ENCODE measurements around the gene ZNF217. TPM values are rescaled to one million over a fixed set of nuclear protein-coding genes. Genes with fewer than 3 reads are reported as not detected.
"Not testable (repeated sequence)": the region's sequence is repeated elsewhere in the genome, so short reads cannot be mapped to it uniquely, and the experiment has no call there.

ZNF217 gene
- total RNA-seq, 1 experiment from 2014 or later = 14.1 TPM

GRCh38 chr20:53627001-53627400 lies 33.4 kb upstream of the ZNF217 start:
- H3K4me3 ChIP-seq; H3K36me3 ChIP-seq; H3K27ac ChIP-seq; H3K9me3 ChIP-seq (replicated peaks); H3K27me3 ChIP-seq (replicated peaks); DNase-seq (ENCODE audit: low read depth in 1 of 2, low spot score in 2 of 2): not testable (repeated sequence)
- H3K4me1 ChIP-seq (replicated peaks) = peaks cover 23% of the 10 kb centered on the region

DNA sequence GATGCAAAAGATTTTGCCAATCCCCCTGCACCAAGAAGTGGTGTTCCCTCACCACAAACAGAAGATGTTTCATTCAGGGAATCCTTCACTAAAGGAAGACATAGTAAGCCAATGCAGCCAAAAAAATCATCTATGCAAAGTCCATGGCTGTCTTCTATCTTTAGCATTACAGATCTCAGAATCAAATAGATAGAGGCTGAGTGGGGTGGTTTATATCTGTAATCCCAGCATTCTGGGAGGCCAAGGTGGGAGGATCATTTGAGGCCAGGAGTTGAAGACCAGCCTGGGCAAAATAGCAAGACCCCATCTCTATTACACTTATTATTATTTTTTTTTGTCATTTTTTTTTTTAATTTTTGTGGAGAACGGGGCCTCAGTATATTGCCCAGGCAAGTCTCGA lies 32.9 kb upstream of the ZNF217 start:
- Histone ChIP-seq H3K27ac (no peak overlapping the region), H3K4me3 (no peak overlapping the region), H3K36me3 (no peaks in the 10 kb centered on the region), H3K27me3 (replicated peaks) (no peaks in the 10 kb centered on the region), H3K9me3 (replicated peaks) (no peaks in the 10 kb centered on the region), H3K4me1 (replicated peaks) (peaks cover 27% of the 10 kb centered on the region)
- no peak for DNase-seq (ENCODE audit: low read depth in 1 of 2, low spot score in 2 of 2)

DNA sequence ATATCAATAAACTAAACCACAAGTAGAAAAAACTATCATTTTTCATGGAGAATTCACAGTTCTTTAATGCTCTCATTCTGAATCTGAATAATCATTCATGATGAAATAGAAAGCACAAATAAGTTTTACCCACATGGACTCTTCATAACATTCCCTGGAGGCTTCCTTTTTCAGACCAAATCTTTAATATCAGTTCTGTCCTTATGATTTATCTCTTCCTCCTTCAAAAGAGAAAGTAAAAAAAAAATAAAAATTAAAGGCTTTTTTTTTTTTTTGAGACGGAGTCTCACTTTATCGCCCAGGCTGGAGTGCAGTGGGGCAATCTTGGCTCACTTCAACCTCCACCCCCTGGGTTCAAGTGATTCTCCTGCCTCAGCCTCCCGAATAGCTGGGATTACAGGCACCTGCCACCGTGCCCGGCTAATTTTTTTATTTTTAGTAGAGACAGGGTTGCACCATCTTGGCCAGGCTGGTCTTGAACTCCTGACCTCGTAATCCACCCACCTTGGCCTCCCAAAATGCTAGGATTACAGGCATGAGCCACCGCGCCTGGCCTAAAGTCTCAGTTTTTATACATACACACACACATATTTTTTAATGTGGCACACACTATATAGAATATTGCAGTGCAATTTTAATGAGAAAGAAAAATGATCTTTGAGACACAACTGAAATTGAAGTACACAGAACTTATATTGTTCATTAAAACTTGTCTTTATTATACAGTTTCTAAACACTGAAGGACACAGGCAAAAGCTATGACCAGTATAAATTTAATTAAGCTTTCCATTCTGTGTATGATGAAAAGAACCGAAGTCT lies 31.9 kb upstream of the ZNF217 start:
- DNase-seq (ENCODE audit: low read depth in 1 of 2, low spot score in 2 of 2) = no peak
- H3K27me3 ChIP-seq (replicated peaks) = no peaks in the 10 kb centered on the region
- H3K27ac ChIP-seq = no peak overlapping the region
- H3K9me3 ChIP-seq (replicated peaks) = no peaks in the 10 kb centered on the region
- H3K4me1 ChIP-seq (replicated peaks) = peaks cover 37% of the 10 kb centered on the region
- no peak overlapping the region for H3K4me3 ChIP-seq
- no peaks in the 10 kb centered on the region for H3K36me3 ChIP-seq

- H3K9me3 ChIP-seq (replicated peaks) = not testable (repeated sequence)
These were observed 31.2 kb upstream of the ZNF217 start for GRCh38 chr20:53624927-53625250.

DNA sequence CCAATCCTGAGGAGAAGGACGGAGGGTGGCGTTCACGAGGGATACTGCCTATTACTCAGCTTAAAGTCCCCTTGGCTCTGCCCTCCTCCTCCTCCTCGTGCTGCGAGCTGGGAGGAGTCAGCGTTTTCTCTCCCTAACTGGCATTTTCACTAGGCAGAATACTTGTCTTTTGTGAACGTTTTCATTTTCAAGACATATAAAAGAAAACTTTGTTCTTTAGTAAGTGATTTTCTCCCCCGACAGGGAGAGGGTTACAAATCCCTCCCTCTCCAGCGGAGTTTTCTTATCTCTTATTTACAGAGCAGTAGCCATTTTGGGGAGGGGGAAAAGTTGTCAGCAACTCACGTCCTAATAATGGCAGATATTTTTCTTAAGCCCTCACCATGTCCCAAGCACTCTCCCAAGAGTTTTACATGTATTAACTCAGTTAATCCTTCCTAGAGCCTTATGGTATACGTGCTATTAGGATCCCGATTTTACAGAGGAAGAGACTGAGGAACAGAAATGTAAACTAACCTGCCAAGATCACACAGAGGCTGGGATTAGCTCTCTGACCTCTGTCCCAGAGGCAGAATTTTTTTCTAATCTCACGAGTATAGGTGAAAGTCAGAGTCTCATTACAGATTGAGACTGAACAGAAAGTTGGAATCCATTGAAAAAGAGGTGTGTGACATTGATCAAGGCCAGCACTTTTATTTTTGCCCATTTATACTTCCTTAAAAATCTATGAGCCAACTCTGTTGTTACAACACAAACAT lies 30.0 kb upstream of the ZNF217 start:
- DNase-seq (ENCODE audit: low read depth in 1 of 2, low spot score in 2 of 2) = peak; percentile 74 to 84
- Histone ChIP-seq H3K36me3 (no peaks in the 10 kb centered on the region), H3K4me3 (peak overlapping the region; percentile 26), H3K4me1 (replicated peaks) (peaks cover 43% of the 10 kb centered on the region), H3K9me3 (replicated peaks) (no peaks in the 10 kb centered on the region), H3K27ac (peak overlapping the region; percentile 88), H3K27me3 (replicated peaks) (no peaks in the 10 kb centered on the region)

More at GRCh38 chr20:53624927-53625250, 31.2 kb upstream of the ZNF217 start:
- not testable (repeated sequence) for H3K4me3 ChIP-seq; H3K27me3 ChIP-seq (replicated peaks); H3K36me3 ChIP-seq; DNase-seq (ENCODE audit: low read depth in 1 of 2, low spot score in 2 of 2); H3K27ac ChIP-seq
- peaks cover 37% of the 10 kb centered on the region for H3K4me1 ChIP-seq (replicated peaks)

DNA sequence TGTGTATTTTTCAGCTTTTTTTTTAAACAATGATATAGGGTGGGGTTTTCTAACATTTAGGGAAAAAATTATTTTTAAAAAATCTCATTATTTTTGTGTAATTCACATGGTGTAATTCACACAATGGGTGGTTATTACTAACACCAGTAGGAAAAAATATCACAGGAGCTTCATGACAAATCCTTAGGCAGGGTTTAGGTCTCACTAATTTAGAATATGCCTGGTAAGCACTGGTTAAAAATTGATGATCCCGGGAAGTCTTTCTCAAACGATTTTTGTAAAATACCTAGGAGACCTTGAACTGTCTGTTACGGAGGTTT lies 29.5 kb upstream of the ZNF217 start:
- no peak for DNase-seq (ENCODE audit: low read depth in 1 of 2, low spot score in 2 of 2)
- H3K27ac ChIP-seq = peak overlapping the region; percentile 88
- no peaks in the 10 kb centered on the region for H3K36me3 ChIP-seq
- no peaks in the 10 kb centered on the region for H3K9me3 ChIP-seq (replicated peaks)
- peaks cover 43% of the 10 kb centered on the region for H3K4me1 ChIP-seq (replicated peaks)
- H3K27me3 ChIP-seq (replicated peaks) = no peaks in the 10 kb centered on the region
- peak overlapping the region; percentile 26; the same call in 1 of the 2 replicates for H3K4me3 ChIP-seq

- peaks cover 43% of the 10 kb centered on the region for H3K4me1 ChIP-seq (replicated peaks)
- no peaks in the 10 kb centered on the region for H3K27me3 ChIP-seq (replicated peaks)
- H3K36me3 ChIP-seq = no peaks in the 10 kb centered on the region
- H3K27ac ChIP-seq = peak overlapping the region; percentile 88
- H3K4me3 ChIP-seq = no peak overlapping the region
- peak in 1 of 2 experiments; percentile 41 for DNase-seq (ENCODE audit: low read depth in 1 of 2, low spot score in 2 of 2)
- no peaks in the 10 kb centered on the region for H3K9me3 ChIP-seq (replicated peaks)
These were observed 28.9 kb upstream of the ZNF217 start for GRCh38 chr20:53622247-53623133.

DNA sequence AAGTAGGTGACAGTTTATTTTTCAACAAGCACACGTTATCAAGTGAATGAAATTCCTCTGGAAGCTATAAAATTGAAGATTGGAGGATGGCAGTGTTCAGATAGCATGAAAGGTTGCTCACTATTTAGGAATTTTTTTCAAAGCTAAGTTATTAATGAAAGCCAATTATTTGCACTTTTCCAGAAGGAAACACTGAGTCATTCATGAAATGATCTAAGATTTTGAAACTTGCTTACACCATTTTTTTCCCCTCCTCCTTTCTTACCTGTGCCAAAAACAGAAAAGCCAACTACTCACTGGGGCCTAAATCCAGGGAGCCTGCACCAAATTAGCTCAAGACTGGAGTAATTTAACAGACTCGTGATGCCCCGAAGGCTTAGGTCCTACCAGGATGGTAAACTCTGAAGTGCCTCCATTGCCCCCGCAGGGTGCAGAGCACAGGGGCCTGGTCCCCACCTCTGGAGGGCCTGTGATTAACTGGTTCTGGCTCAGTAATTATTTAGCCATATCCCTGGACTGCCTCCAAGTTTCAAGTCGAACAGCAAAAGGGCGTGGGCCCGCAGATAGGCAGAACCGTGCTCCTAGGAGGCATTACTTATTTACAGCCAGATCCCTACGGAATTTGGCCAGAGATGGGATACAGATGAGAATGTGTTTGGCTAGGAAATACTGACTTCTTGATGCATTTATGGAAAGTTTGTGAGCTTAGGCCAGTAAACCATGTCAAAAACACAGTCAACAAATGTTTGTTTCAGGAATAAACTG lies 28.0 kb upstream of the ZNF217 start:
- Histone ChIP-seq H3K27ac (peak overlapping the region; percentile 88), H3K4me3 (no peak overlapping the region), H3K27me3 (replicated peaks) (no peaks in the 10 kb centered on the region), H3K36me3 (no peaks in the 10 kb centered on the region), H3K9me3 (replicated peaks) (no peaks in the 10 kb centered on the region), H3K4me1 (replicated peaks) (peaks cover 43% of the 10 kb centered on the region)
- DNase-seq (ENCODE audit: low read depth in 1 of 2, low spot score in 2 of 2) = peak; percentile 65 to 86

GRCh38 chr20:53618490-53619000 lies 24.9 kb upstream of the ZNF217 start:
- H3K4me1 ChIP-seq (replicated peaks) = peaks cover 35% of the 10 kb centered on the region
- H3K9me3 ChIP-seq (replicated peaks); DNase-seq (ENCODE audit: low read depth in 1 of 2, low spot score in 2 of 2); H3K27ac ChIP-seq; H3K36me3 ChIP-seq; H3K4me3 ChIP-seq; H3K27me3 ChIP-seq (replicated peaks): not testable (repeated sequence)

- Histone ChIP-seq H3K27me3 (replicated peaks) (no peaks in the 10 kb centered on the region), H3K36me3 (no peaks in the 10 kb centered on the region), H3K4me1 (replicated peaks) (peaks cover 29% of the 10 kb centered on the region), H3K4me3 (no peak overlapping the region), H3K27ac (no peak overlapping the region), H3K9me3 (replicated peaks) (no peaks in the 10 kb centered on the region)
- no peak for DNase-seq (ENCODE audit: low read depth in 1 of 2, low spot score in 2 of 2)
These were observed 24.3 kb upstream of the ZNF217 start for GRCh38 chr20:53617791-53618489.

DNA sequence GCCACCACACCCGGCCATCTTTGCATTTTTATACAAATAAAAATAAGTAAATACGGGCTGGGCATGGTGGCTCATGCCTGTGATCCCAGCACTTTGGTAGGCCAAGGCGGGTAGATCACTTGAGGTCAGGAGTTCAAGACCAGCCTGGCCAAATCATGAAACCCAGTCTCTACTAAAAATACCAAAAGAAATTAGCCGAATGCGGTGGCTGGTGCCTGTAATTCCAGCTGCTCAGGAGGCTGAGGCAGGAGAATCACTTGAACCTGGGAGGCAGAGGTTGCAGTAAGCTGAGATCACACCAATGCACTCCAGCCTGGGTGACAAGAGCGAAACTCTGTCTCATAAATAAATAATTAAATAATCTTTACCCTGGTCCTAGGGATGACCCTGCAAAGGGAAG lies 22.9 kb upstream of the ZNF217 start:
- not testable (repeated sequence) for H3K4me3 ChIP-seq; DNase-seq (ENCODE audit: low read depth in 1 of 2, low spot score in 2 of 2); H3K9me3 ChIP-seq (replicated peaks); H3K27ac ChIP-seq; H3K27me3 ChIP-seq (replicated peaks); H3K36me3 ChIP-seq
- H3K4me1 ChIP-seq (replicated peaks) = peaks cover 25% of the 10 kb centered on the region

DNA sequence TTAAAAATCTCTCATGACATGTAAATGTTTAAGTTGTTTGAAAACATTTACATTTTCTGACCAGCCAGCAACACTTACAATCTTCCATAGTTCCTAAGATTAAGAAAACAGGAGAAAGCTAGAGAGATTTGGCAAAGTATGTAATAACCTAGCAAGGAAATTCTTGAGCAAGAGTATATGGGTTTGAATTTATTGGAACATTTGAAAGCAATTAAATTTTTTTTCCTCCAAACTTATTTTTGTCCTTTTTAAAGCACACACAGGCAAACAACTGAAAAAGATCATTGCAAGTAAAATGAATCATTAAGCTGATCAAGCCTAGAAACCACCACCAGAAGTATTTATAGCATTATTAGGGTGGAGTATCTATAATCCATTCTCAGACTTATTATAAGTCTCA lies 20.1 kb upstream of the ZNF217 start:
- no peaks in the 10 kb centered on the region for H3K9me3 ChIP-seq (replicated peaks)
- peaks cover 37% of the 10 kb centered on the region for H3K4me1 ChIP-seq (replicated peaks)
- no peak for DNase-seq (ENCODE audit: low read depth in 1 of 2, low spot score in 2 of 2)
- no peak overlapping the region for H3K27ac ChIP-seq
- no peaks in the 10 kb centered on the region for H3K36me3 ChIP-seq
- H3K27me3 ChIP-seq (replicated peaks) = no peaks in the 10 kb centered on the region
- H3K4me3 ChIP-seq = no peak overlapping the region

Data from SJSA1 (cell line).